Gastroesophageal sphincter (tissue), 3 donors: ENCODE data around the gene GLDC.

Source experiments
- EP300 ChIP-seq: sonication (generic); formaldehyde crosslinking; IDR thresholded peaks from one replicate; pipeline ENCODE4 v1.6.1; 2017; ENCODE audit warnings: antibody characterized with exemption, mild to moderate bottlenecking
- TF ChIP-seq, protein P1 (sequence below), 4 experiments: fragments of 200-600 bp in 2 of 4; fragments of 450-650 bp in 2 of 4; sonication (generic) in 1 of 4; IDR thresholded peaks; one replicate each; pipeline ENCODE4 v1.5.1; 2017 to 2019; ENCODE audit warnings: antibody characterized with exemption in 4 of 4, mild to moderate bottlenecking in 2 of 4, moderate library complexity in 2 of 4

DNA sequence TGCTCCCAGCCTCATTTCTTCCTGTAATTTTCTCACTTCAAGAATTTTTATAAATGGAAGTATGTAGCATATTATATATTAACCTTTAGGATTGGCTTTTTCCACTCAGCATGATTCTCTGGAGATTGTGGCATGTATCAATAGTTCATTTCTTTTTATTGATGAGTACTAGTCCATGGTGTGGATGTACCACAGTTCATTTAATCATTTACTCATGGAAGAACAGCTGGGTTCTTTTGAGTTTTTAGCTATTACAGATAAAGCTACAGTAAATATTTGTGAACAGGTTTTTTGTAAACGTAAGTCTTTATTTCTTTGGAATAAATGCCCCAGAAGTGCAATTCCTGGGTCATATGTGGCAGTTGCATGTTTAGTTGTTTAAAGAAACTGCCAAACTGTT is 156.4 kb downstream of the GLDC start:
- TF ChIP-seq EP300: no peak
- TF ChIP-seq, protein P1, sequence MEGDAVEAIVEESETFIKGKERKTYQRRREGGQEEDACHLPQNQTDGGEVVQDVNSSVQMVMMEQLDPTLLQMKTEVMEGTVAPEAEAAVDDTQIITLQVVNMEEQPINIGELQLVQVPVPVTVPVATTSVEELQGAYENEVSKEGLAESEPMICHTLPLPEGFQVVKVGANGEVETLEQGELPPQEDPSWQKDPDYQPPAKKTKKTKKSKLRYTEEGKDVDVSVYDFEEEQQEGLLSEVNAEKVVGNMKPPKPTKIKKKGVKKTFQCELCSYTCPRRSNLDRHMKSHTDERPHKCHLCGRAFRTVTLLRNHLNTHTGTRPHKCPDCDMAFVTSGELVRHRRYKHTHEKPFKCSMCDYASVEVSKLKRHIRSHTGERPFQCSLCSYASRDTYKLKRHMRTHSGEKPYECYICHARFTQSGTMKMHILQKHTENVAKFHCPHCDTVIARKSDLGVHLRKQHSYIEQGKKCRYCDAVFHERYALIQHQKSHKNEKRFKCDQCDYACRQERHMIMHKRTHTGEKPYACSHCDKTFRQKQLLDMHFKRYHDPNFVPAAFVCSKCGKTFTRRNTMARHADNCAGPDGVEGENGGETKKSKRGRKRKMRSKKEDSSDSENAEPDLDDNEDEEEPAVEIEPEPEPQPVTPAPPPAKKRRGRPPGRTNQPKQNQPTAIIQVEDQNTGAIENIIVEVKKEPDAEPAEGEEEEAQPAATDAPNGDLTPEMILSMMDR (IDR thresholded peaks at IDR 0.05): no peak
